Calu3 (cell line): Measurements from ENCODE around the gene DNAH6. TPM values are rescaled to one million over a fixed set of nuclear protein-coding genes. Genes with fewer than 3 reads are reported as not detected.
A peak's percentile ranks its signal among the peaks of the same experiment; 100 is the strongest.
"Not testable (repeated sequence)": the region's sequence is repeated elsewhere in the genome, so short reads cannot be mapped to it uniquely, and the experiment has no call there.

Source experiments
- BruUV-seq: library from RNA; stranded (reverse); fragments of 400-500 nt; replicated peaks from 2 replicates; lab custom pipeline; 2021; lab: Mats Ljungman, UMichigan
- CTCF ChIA-PET: fragments of 300-600 bp; sonication (Branson Sonifier 250); formaldehyde crosslinking; loops from one replicate; lab custom pipeline; 2022; ENCODE audit warnings: antibody characterized with exemption; lab: Charles Lee
- DNase-seq: peaks from one replicate; pipeline ENCODE4 v3.0.0; 2022
- H3K27ac Mint-ChIP-seq: one replicate; pipeline ENCODE4 v1.8.0; 2022; ENCODE audit warnings: mixed read lengths; ENCODE audit not compliant: unreplicated experiment
- H3K27me3 Mint-ChIP-seq: one replicate; pipeline ENCODE4 v1.8.0; 2022; ENCODE audit warnings: mixed read lengths; ENCODE audit not compliant: unreplicated experiment
- H3K36me3 Mint-ChIP-seq: one replicate; pipeline ENCODE4 v1.8.0; 2022; ENCODE audit warnings: mild to moderate bottlenecking, moderate library complexity, mixed read lengths; ENCODE audit not compliant: insufficient read depth, unreplicated experiment
- H3K4me1 Mint-ChIP-seq: one replicate; pipeline ENCODE4 v1.8.0; 2022; ENCODE audit warnings: mild to moderate bottlenecking, low read depth, mixed read lengths; ENCODE audit not compliant: unreplicated experiment
- H3K4me3 Mint-ChIP-seq: one replicate; pipeline ENCODE4 v1.8.0; 2022; ENCODE audit warnings: mild to moderate bottlenecking, low read depth, moderate library complexity, mixed read lengths; ENCODE audit not compliant: unreplicated experiment
- H3K9me3 Mint-ChIP-seq: one replicate; pipeline ENCODE4 v1.8.0; 2022; ENCODE audit warnings: low read depth, mixed read lengths; ENCODE audit not compliant: unreplicated experiment
- intact Hi-C: fragments of 100-400 bp; cut with micrococcal nuclease; formaldehyde crosslinking; loops from one replicate; pipeline ENCODE4 v1.10.0; 2022; ENCODE audit not compliant: unreplicated experiment
- total RNA-seq: library from RNA; stranded (reverse); gene quantifications from 2 replicates; pipeline ENCODE4 v1.2.3, GENCODE V29; 2022
- TF ChIP-seq, protein P1 (sequence below): fragments of 200-600 bp; IDR thresholded peaks from one replicate; pipeline ENCODE4 v1.8.0; 2022; ENCODE audit warnings: antibody characterized with exemption; ENCODE audit not compliant: unreplicated experiment

The DNAH6 gene
- total RNA-seq, 1 experiment from 2014 or later: 1.3 TPM

GRCh38 chr2:84861539-84861938 lies 345.2 kb downstream of the DNAH6 start:
- no peaks in the 10 kb centered on the region for H3K36me3 Mint-ChIP-seq
- CTCF ChIA-PET: no interaction called here
- no TSS peak for BruUV-seq
- intact Hi-C loops: no loop called here
- peaks cover 53% of the 10 kb centered on the region for H3K27me3 Mint-ChIP-seq
- no peak for DNase-seq
- H3K9me3 Mint-ChIP-seq: peaks cover 2% of the 10 kb centered on the region
- H3K4me3 Mint-ChIP-seq: no peak overlapping the region
- no peaks in the 10 kb centered on the region for H3K4me1 Mint-ChIP-seq
- TF ChIP-seq, protein P1, sequence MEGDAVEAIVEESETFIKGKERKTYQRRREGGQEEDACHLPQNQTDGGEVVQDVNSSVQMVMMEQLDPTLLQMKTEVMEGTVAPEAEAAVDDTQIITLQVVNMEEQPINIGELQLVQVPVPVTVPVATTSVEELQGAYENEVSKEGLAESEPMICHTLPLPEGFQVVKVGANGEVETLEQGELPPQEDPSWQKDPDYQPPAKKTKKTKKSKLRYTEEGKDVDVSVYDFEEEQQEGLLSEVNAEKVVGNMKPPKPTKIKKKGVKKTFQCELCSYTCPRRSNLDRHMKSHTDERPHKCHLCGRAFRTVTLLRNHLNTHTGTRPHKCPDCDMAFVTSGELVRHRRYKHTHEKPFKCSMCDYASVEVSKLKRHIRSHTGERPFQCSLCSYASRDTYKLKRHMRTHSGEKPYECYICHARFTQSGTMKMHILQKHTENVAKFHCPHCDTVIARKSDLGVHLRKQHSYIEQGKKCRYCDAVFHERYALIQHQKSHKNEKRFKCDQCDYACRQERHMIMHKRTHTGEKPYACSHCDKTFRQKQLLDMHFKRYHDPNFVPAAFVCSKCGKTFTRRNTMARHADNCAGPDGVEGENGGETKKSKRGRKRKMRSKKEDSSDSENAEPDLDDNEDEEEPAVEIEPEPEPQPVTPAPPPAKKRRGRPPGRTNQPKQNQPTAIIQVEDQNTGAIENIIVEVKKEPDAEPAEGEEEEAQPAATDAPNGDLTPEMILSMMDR: no peak
- no peak overlapping the region for H3K27ac Mint-ChIP-seq

- CTCF ChIA-PET: no interaction called here
- intact Hi-C loops: no loop called here
- H3K4me3 Mint-ChIP-seq: no peak overlapping the region
- H3K27me3 Mint-ChIP-seq: peaks cover 48% of the 10 kb centered on the region
- no TSS peak for BruUV-seq
- no peaks in the 10 kb centered on the region for H3K4me1 Mint-ChIP-seq
- DNase-seq: no peak
- no peaks in the 10 kb centered on the region for H3K36me3 Mint-ChIP-seq
- TF ChIP-seq, protein P1: no peak
- H3K9me3 Mint-ChIP-seq: no peaks in the 10 kb centered on the region
- no peak overlapping the region for H3K27ac Mint-ChIP-seq
Measured at GRCh38 chr2:84862006-84862405, 345.7 kb downstream of the DNAH6 start.

GRCh38 chr2:84865181-84865783 lies 349.0 kb downstream of the DNAH6 start:
- TF ChIP-seq, protein P1: peak; percentile 48
- H3K36me3 Mint-ChIP-seq: no peaks in the 10 kb centered on the region
- intact Hi-C loops: loop anchor here (2.0 kb wide), 2 partner anchors 232 to 370 kb away; no protein-coding TSS in a partner anchor
- no peak overlapping the region for H3K4me3 Mint-ChIP-seq
- no peaks in the 10 kb centered on the region for H3K9me3 Mint-ChIP-seq
- CTCF ChIA-PET: no interaction called here
- no TSS peak for BruUV-seq
- no peak overlapping the region for H3K27ac Mint-ChIP-seq
- DNase-seq: no peak
- no peaks in the 10 kb centered on the region for H3K4me1 Mint-ChIP-seq
- peaks cover 20% of the 10 kb centered on the region for H3K27me3 Mint-ChIP-seq

GRCh38 chr2:84866122-84866521 lies 349.8 kb downstream of the DNAH6 start:
- Mint-ChIP-seq H3K27me3 (peaks cover 20% of the 10 kb centered on the region), H3K9me3 (no peaks in the 10 kb centered on the region), H3K27ac (no peak overlapping the region), H3K4me1 (no peaks in the 10 kb centered on the region), H3K36me3 (no peaks in the 10 kb centered on the region), H3K4me3 (no peak overlapping the region)
- BruUV-seq: no TSS peak
- CTCF ChIA-PET: no interaction called here
- DNase-seq: no peak
- intact Hi-C loops: no loop called here
- TF ChIP-seq, protein P1: no peak

GRCh38 chr2:84868327-84868726 lies 352.0 kb downstream of the DNAH6 start:
- BruUV-seq, intact Hi-C loops, H3K4me1 Mint-ChIP-seq, DNase-seq, H3K27ac Mint-ChIP-seq, H3K36me3 Mint-ChIP-seq, CTCF ChIA-PET, H3K4me3 Mint-ChIP-seq, H3K9me3 Mint-ChIP-seq: not testable (repeated sequence)
- H3K27me3 Mint-ChIP-seq: peaks cover 14% of the 10 kb centered on the region
